HG03066 (cell line): ENCODE data around the gene COIL.

ENCODE experiments used
- ATAC-seq: cut with Tn5 transposase; IDR thresholded peaks from one replicate; pipeline ENCODE4 v1.9.1; 2021; ENCODE audit warnings: low read depth; ENCODE audit not compliant: unreplicated experiment

COIL gene

DNA sequence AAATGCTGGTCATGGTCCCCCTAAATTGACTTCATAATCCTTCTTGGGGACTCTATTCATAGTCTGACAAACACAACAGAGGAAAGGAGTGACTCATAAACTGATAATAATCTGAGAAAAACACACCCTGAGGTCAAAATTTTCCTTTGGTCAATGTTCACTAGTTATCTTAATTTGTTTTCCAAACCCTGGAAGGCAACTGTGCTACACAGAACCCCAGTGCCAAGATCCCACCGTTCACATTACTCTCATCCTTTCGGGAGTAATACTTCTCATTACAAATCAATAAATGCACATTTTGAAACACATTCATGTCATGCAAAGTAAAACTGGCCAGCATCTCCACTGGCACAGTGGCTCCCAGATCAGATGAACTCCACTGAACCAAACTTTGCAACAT is 23.2 kb downstream of the COIL start:
- ATAC-seq: no peak

DNA sequence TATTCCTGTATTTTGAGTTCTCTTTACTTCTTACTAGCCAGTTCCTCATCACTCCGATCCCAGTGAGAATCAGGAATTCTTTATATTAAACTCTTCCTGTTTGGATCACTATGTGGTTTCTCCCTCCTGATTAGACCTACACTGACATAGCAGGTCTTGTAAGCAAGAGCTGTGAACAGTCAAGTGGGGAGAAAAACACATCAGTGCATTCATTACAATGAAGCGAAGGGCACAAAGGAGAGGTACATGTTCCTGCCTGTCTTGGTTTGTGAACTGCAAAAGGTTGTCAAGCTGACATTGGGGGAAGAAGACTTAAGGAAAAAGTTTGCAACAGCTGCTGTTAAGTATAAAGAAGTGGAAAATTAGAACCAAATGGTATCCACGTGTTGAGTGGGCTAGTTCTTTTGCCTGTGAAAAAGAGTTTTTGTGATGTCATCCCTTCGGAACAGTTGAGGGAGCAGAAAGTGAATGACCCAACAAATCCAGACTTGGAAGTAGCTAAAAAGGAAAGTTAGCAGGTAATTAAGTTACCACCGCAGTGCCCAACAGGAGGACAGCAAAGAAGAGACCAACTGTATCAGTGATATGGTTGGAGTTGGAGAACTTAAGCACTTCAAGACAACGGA is 24.0 kb downstream of the COIL start:
- no peak for ATAC-seq

DNA sequence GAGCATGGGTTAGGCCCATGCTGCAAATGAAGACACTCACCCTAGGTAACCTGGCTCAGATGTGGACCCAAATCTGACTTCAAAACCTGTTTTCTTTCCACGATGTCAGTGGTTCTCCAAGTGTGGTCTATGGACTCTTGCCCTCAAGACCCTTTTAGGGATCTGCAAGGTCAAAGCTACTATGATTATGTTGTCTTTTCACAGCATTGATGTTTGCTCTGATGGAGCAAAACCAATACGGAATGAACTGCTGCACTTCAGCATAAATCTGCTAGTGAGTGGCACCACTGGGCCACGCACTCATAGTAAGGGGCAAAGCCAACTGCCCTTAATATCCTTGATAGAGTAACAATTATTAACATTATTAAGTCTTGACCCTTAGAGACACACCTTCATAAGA is 25.4 kb downstream of the COIL start:
- no peak for ATAC-seq

DNA sequence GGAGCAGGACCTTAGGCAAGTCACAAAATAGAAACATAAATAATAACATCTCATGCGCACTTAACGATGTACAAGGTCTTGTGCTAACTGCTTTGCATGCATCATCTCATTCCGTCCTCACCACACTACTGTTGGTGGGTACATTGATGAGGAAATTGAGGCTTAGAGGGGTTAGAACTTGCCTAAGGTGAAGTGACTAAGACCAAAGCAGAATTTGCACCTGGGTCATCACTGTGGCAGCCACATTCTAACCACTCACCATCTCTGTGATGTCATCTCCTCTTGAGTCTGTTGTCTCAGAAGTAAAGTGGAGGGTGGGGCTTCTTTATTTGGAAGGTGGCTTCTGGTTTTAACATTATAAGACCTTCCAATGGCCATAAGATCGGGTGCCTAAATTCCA is 26.6 kb downstream of the COIL start:
- ATAC-seq: no peak

DNA sequence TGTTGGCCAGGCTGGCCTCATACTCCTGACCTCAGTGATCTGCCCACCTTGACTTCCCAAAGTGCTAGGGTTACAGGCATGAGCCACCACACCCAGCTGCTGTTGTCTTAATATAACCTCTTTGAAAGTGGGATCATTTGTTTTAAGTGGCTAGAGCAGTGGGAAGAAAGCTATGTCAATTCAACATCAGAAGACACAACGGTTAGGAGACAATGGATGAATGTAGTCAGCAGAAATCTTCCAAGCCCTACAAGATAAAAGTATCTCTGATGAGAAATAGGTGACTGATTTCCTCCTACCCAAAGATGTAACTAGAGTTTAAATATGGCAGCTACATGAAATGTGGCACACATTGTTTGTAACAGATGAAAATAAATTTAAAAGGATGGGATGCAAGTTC is 27.0 kb downstream of the COIL start:
- ATAC-seq: no peak

DNA sequence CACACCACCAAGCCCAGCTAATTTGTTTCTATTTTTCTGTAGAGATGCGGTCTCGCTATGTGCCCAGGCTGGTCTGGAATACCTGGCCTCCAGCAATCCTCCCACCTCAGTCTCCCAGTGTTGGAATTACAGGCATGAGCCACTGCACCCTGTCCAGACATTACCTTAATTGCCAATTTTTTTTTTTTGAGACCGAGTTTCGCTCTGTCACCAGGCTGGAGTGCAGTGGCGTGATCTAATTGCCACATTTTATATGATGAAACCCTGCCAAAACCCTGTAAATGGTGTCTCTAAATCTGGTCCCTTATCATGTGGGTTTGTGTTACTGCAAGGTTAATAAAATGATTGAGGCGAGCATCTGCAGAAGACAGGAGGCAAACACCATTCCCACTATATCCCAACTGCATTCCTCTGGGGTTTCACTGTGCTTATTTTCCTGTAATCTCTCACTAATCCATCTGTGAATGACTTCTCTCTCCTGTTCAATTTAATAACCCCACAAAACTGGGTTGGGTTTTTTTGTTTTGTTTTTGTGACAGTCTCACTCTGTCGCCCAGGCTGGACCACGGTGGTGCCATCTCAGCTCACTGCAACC is 27.6 kb downstream of the COIL start:
- no peak for ATAC-seq

DNA sequence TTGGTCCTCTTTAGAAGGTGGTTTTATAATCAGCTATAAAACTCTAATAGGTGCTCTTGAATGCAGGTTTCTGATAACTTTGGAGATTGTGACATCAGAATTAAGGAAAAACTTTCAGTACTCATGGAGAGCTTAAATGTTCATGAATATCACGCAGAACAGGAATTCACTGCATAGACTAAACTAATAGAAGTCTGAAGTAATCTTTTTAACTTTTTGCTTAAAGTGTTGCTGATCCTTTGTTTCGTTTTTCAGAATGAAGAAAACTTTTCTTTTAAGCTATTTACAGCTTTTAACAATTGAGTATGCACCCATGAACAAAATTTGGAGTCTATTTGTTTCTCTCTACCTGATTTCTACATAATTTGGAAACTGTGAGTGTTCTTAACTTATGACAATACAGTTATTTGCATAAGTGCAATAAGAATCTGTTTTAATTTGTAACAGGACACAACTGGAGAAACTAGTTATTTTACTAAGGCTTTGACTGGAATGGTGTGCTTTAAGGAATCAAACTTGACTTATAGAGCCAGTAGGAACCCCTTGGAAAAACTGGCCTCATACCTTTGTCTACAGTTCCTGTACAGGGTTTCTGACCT is 30.0 kb downstream of the COIL start:
- no peak for ATAC-seq

DNA sequence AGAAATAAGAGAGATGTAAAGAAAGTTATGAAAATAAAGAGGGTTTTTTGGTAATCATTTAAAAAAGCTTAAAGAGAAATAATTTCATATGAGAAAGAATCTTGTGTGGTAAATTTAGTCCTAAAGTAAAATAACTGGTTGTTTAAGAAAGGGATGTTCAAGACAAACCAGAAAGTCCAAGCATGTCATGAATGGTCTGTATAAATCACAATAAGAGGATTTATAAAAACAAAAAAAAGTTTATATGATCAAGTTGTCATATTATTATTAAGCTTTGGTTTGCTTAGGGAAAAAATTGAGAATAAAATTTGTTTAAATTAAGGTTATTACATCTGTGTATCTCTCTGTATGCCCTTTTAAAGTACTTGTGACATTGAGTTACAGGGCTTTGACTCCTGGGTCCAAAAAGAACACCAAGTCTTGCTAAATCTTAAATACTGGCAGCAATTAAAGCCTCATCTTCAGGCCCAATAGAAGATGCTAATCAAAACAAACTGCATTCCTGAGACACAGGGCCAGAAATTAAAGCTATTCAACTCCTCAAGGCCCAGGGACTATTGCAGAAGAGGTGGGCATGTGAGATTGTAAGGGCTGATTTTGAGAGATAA is 31.4 kb downstream of the COIL start:
- ATAC-seq: no peak

DNA sequence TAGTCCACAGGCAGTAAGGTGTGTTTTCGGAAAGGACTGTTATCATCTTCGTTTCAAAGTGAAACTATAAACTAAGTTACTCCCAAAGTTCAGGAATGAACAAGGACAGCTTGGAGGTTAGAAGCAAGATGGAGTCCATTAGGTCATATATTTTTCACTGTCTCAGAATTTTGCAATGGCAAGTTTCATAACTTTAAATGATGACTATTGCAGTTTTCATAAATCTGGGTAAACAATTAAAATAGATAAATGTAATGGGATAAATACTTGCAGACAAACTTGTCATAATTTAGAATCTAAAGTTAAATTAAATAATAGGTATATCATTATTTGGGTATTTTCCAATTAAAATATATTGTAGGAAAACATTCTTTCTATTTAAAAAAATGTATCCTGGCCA is 32.3 kb downstream of the COIL start:
- no peak for ATAC-seq

DNA sequence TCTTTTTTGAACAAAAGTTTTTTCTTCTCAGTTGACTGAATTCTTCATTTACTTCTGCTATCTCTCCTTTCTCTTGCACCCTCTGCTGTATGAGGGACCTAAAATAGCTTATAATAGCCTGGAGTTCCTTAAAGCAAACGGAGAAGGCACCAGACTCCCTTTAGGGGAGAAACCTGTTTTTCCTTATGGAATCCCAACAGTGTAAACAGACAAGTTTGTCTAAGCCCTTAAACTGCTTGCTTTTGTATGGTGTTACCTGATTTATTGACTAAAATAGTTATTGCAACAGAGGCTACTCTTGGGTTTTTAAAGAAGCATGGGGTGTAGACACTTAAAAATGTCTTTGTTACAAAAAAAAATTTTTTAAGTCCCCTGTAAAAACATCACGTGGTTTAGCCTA is 34.1 kb downstream of the COIL start:
- ATAC-seq: no peak

DNA sequence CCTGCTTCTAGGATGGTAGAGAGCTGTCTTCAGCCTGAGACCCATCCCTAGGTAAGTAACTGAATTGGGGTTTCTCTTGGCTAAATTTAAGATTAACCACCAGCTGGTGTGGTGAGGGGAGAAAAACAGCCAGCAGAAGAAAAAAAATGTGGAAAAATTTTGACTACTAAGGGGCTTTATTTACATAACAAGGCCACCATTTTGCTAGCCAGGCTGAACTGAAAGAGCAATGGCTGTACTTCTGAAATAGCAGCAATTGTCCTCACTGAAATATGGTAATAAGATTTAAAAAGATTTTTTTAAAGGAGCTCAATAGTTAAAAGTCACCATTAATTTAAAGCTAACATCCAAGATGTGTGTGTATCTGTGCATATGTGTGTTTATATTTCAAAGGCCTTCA is 34.6 kb downstream of the COIL start:
- ATAC-seq: no peak

DNA sequence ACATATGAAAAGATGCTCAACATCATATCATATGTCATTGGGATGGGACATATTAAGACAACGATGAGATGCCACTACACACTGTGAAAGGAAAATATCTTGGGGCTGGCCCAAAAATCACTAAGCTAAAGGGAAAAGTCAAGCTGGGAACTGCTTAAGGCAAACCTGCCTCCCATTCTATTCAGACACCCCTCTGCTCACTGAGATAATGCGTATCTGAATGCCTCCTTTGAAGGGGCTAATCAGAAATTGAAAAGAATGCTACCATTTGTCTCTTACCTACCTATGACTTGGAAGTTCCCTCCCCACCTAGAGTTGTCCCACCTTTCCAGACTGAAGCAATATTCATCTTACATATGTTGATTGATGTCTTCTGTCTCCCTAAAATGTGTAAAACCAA is 35.8 kb downstream of the COIL start:
- ATAC-seq: no peak

DNA sequence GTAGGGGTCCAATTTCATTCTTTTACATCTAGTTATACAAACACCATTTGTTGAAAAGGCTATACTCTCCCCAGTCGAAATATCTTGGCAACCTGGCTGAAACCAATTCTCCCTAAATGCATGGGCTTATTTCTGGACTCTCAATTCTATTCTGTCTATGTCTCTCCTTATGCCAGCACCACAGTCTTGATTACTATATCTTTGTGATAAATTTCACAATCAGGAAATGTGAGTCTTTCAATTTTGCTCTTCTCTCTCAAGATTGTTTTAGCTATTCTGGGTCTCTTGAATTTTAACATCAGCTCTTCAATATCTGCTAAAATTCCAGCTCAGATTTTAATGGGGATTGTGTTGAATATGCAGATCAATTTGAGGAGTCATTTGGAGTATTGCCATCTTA is 41.1 kb downstream of the COIL start:
- no peak for ATAC-seq

DNA sequence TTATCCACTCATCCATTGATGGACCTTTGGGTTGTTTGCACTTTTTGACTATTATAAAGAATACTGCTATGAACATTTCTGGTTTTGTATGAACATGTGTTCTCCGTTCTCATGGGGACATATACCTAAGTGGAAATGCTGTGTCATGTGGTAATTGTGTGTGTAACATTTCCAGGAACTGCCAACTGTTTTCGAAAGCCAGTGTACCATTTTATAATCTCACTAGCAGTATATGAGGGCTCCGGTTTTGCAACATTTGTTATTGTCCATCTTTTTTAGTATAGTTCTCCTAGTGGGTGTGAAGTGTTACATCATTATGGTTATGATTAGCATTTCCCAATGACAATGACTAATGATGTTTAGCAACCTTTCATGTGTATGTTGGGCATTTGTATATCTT is 41.9 kb downstream of the COIL start:
- ATAC-seq: no peak

DNA sequence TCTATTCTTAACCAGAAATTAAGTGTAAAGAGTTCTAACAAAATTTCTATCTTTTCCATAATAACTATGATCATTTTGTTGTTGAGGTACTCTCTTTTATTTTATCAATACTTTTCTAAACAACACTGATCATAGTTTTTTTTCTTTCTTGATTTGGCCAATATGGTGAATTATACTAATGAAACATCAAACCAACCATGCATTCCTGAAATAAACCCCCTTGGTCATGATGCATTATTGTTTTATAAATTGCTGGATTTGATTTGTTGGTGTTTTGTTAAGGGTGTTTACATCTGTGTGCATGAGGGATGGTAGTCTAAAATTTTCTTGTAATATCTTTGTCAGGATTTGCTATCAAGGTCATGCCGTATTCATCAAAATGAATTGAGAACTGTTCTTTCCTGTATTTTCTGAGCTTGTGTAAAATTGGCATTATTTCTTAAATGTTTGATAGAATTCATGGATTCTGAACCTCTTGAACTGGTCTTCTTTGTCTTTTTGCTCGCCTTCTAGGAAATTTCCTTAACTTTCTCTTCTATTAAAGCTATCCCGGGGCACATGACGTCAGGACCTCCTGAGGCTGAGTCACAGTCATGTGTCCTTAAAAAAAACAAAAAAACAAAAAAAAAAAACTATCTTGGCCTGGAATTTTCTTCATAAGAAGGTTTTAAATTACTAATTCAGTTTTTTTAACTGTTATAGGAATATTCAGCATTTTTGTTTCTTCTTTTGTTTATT is 43.1 kb downstream of the COIL start:
- ATAC-seq: no peak

DNA sequence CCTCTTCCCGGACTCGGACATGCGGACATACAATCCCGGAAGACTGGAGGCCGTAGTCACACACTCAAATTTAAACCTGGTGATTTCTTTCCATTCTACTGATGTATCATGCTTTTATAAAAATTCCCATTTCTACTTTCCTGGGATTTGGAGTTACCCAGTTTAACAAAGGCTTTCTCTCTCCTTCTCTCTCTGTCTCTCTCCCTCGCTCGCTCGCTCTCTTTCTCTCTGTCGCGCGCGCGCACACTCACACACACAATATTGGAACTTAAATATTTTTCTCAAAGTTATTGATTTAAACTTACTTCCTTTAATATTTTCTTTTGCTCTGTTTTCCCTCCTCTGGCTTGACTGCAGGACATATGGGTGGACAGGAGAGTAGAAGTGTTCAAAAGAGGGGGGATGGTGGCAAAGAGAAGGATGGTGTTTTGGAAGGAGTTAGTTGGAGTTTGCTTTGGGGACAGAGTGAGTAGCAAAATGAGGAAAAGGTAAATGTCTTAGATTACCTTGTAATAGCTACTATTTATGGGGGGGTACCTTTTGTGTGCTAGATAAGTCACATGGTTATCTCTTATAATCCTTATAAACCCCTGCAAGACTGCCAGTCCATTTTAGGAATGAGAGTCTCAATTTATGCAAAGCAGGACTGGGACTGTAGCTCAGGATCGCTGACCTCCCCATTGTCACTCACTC is 46.1 kb downstream of the COIL start:
- ATAC-seq: no peak

DNA sequence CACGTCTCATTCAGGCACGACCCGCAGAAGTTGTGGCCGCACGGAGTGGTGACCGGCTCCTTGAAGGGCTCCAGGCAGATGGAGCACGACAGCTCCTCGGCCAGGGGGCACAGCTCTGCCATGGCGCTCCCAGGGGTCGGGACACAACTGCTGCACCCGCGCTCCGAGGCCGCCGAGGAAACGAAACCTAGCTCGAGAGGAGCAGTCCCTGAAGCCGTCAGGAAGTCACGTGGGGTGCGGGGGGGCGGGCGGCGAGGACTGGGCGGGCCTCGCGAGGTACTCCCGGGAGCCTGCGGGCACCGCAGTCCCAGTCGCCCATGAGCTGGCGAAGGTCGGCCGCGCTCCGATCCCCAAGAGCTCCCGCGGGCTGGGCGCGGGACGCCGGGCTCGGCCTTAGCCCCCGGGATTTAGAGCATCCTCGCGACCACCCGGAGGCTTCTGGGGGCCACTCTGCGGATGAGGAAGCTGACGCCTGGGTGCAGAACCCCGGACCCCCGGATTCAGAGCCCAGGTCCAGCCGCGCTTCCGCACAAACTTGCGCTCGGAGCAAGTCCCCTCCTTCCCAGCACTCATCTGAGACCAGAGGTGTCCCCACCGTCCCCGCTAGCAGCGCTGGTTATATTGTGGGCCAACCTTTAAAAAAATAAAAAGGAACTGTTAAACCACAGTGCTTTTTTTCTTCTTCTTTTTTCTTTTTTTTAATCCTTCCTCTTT is 46.8 kb downstream of the COIL start, which contains the start of gene TRIM25:
TSS of gene TRIM25 (minus strand) at position 183 of the 714 bp plus-strand sequence. CDS start at position 122, 61 bp downstream.
- ATAC-seq: peak; percentile 69

DNA sequence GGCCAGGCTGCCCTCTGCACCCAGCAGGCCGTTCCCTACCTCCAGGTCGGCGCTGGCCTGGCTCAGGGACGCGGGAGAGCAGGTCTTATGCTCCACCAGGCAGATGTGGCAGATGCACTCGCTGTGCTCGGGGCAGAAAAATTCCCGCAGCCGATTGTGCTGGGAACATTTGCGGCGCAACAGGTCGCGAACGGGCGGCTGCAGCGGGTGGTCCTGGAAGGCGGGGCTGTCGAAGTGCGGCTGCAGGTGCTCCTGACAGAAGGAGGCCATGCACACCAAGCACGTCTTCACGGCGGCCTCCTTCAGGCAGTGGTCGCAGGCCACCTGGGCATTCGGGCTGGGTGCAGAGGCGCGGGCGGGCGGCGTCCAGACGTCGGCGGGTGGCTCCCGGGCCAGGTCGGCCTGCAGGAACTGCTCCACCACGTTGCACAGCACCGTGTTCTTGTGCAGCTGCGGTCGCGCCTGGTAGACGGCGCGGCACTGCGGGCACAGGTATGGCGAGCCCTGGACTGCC is 47.4 kb downstream of the COIL start:
- ATAC-seq: peak; percentile 35

DNA sequence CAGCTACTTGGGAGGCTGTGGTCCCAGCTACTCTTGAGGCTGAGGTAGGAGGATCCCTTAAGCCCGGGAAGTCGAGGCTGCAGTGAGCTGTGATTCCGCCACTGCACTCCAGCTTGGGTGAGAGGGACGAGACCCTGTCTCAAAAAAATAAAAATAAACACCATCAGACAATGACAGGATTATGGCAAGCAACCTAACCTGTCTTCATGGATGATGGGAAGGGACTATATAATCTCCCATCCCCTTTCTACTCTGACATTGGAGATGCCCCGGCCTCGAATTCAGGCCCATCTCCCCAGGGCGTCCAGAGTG is 47.9 kb downstream of the COIL start:
- ATAC-seq: no peak
